Muscle layer of colon (tissue), 2 donors: Measurements from ENCODE around the gene RBMS1.

ENCODE experiments used
- H3K27ac ChIP-seq: one replicate; pipeline ENCODE4 v1.7.0; 2013; ENCODE audit warnings: low read depth, mild to moderate bottlenecking, low read length, moderate library complexity
- H3K27me3 ChIP-seq, 2 donors: one replicate each; pipeline ENCODE4 v1.7.0; 2013; ENCODE audit warnings: low read length in 2 of 2, mild to moderate bottlenecking in 2 of 2; ENCODE audit not compliant: insufficient read depth in 2 of 2, control insufficient read depth in 1 of 2
- H3K36me3 ChIP-seq: one replicate; pipeline ENCODE4 v1.7.0; 2013; ENCODE audit warnings: mild to moderate bottlenecking, low read length; ENCODE audit not compliant: insufficient read depth
- H3K4me1 ChIP-seq: one replicate; pipeline ENCODE4 v1.7.0; 2013; ENCODE audit warnings: mild to moderate bottlenecking, low read length; ENCODE audit not compliant: insufficient read depth
- H3K4me3 ChIP-seq, 2 donors: one replicate each; pipeline ENCODE4 v1.7.0; 2013; ENCODE audit warnings: low read length in 2 of 2, low read depth in 1 of 2, mild to moderate bottlenecking in 1 of 2, moderate library complexity in 1 of 2
- H3K9ac ChIP-seq: one replicate; pipeline ENCODE4 v1.7.0; 2013; ENCODE audit warnings: low read length
- H3K9me3 ChIP-seq: one replicate; pipeline ENCODE4 v1.7.0; 2013; ENCODE audit warnings: mild to moderate bottlenecking, low read length
- donor health status: abdominal sarcoma.
- donor health status: Adenocarcinoma of cecum.

RBMS1 gene

GRCh38 chr2:160252278-160252887, 241.2 kb downstream of the RBMS1 start:
- H3K4me1 ChIP-seq: peaks cover 7% of the 10 kb centered on the region
- no peak overlapping the region for H3K9ac ChIP-seq
- H3K27me3 ChIP-seq: no peaks in the 10 kb centered on the region
- H3K4me3 ChIP-seq: no peak overlapping the region
- peak overlapping the region; percentile 25 for H3K27ac ChIP-seq
- no peaks in the 10 kb centered on the region for H3K9me3 ChIP-seq
- no peaks in the 10 kb centered on the region for H3K36me3 ChIP-seq

- H3K4me1 ChIP-seq: peaks cover 7% of the 10 kb centered on the region
- no peaks in the 10 kb centered on the region for H3K36me3 ChIP-seq
- H3K27ac ChIP-seq: no peak overlapping the region
- H3K27me3 ChIP-seq: no peaks in the 10 kb centered on the region
- no peak overlapping the region for H3K4me3 ChIP-seq
- no peaks in the 10 kb centered on the region for H3K9me3 ChIP-seq
- no peak overlapping the region for H3K9ac ChIP-seq
Measured at GRCh38 chr2:160251569-160251968, 242.0 kb downstream of the RBMS1 start.

GRCh38 chr2:160249876-160250275, 243.7 kb downstream of the RBMS1 start:
- no peaks in the 10 kb centered on the region for H3K36me3 ChIP-seq
- H3K9ac ChIP-seq: no peak overlapping the region
- H3K9me3 ChIP-seq: no peaks in the 10 kb centered on the region
- no peaks in the 10 kb centered on the region for H3K27me3 ChIP-seq
- peaks cover 7% of the 10 kb centered on the region for H3K4me1 ChIP-seq
- no peak overlapping the region for H3K4me3 ChIP-seq
- H3K27ac ChIP-seq: no peak overlapping the region

- peaks cover 18% of the 10 kb centered on the region for H3K4me1 ChIP-seq
- H3K9me3 ChIP-seq: no peaks in the 10 kb centered on the region
- no peaks in the 10 kb centered on the region for H3K36me3 ChIP-seq
- no peak overlapping the region for H3K27ac ChIP-seq
- no peak overlapping the region for H3K4me3 ChIP-seq
- no peaks in the 10 kb centered on the region for H3K27me3 ChIP-seq
- no peak overlapping the region for H3K9ac ChIP-seq
Measured at GRCh38 chr2:160247296-160248035, 246.1 kb downstream of the RBMS1 start.

GRCh38 chr2:160246356-160246755, 247.3 kb downstream of the RBMS1 start:
- Histone ChIP-seq H3K4me1 (peaks cover 19% of the 10 kb centered on the region), H3K27me3 (no peaks in the 10 kb centered on the region), H3K36me3 (no peaks in the 10 kb centered on the region), H3K9me3 (no peaks in the 10 kb centered on the region), H3K27ac (no peak overlapping the region), H3K4me3 (no peak overlapping the region), H3K9ac (no peak overlapping the region)

GRCh38 chr2:160245614-160246155, 247.9 kb downstream of the RBMS1 start:
- Histone ChIP-seq H3K4me3 (no peak overlapping the region), H3K27ac (no peak overlapping the region), H3K27me3 (no peaks in the 10 kb centered on the region), H3K9ac (no peak overlapping the region), H3K9me3 (no peaks in the 10 kb centered on the region), H3K4me1 (peaks cover 19% of the 10 kb centered on the region), H3K36me3 (no peaks in the 10 kb centered on the region)

- Histone ChIP-seq H3K9me3 (no peaks in the 10 kb centered on the region), H3K4me3 (no peak overlapping the region), H3K4me1 (peaks cover 19% of the 10 kb centered on the region)
Measured at GRCh38 chr2:160242893-160243564, 250.6 kb downstream of the RBMS1 start.

GRCh38 chr2:160241251-160242137, 252.1 kb downstream of the RBMS1 start:
- Histone ChIP-seq H3K36me3 (no peaks in the 10 kb centered on the region), H3K4me1 (peaks cover 19% of the 10 kb centered on the region), H3K27me3 (no peaks in the 10 kb centered on the region), H3K9ac (no peak overlapping the region), H3K9me3 (no peaks in the 10 kb centered on the region), H3K4me3 (no peak overlapping the region), H3K27ac (no peak overlapping the region)

More at GRCh38 chr2:160242893-160243564, 250.6 kb downstream of the RBMS1 start:
- Histone ChIP-seq H3K36me3 (no peaks in the 10 kb centered on the region), H3K27me3 (no peaks in the 10 kb centered on the region), H3K9ac (no peak overlapping the region), H3K27ac (no peak overlapping the region)

GRCh38 chr2:160239436-160239835, 254.2 kb downstream of the RBMS1 start:
- H3K4me3 ChIP-seq: no peak overlapping the region
- no peaks in the 10 kb centered on the region for H3K9me3 ChIP-seq
- no peaks in the 10 kb centered on the region for H3K36me3 ChIP-seq
- no peak overlapping the region for H3K9ac ChIP-seq
- H3K4me1 ChIP-seq: peaks cover 19% of the 10 kb centered on the region
- no peak overlapping the region for H3K27ac ChIP-seq
- no peaks in the 10 kb centered on the region for H3K27me3 ChIP-seq

GRCh38 chr2:160238392-160238791, 255.2 kb downstream of the RBMS1 start:
- no peak overlapping the region for H3K27ac ChIP-seq

More at GRCh38 chr2:160238392-160238791, 255.2 kb downstream of the RBMS1 start:
- H3K36me3 ChIP-seq: no peaks in the 10 kb centered on the region
- no peak overlapping the region for H3K9ac ChIP-seq
- H3K27me3 ChIP-seq: no peaks in the 10 kb centered on the region
- H3K4me3 ChIP-seq: no peak overlapping the region
- peaks cover 17% of the 10 kb centered on the region for H3K4me1 ChIP-seq
- no peaks in the 10 kb centered on the region for H3K9me3 ChIP-seq
